HG03103 (cell line): ENCODE measurements around the gene TARS3.

ENCODE experiments used
- ATAC-seq: cut with Tn5 transposase; IDR thresholded peaks from one replicate; pipeline ENCODE4 v1.9.1; 2021; ENCODE audit warnings: low read depth; ENCODE audit not compliant: unreplicated experiment

Gene TARS3

GRCh38 chr15:101611007-101611406, 113.3 kb downstream of the TARS3 start:
- no peak for ATAC-seq

GRCh38 chr15:101610611-101611000, 113.7 kb downstream of the TARS3 start:
- ATAC-seq = no peak

GRCh38 chr15:101609742-101610610, 114.3 kb downstream of the TARS3 start:
- ATAC-seq = no peak

GRCh38 chr15:101608201-101608600, 116.1 kb downstream of the TARS3 start:
- no peak for ATAC-seq

GRCh38 chr15:101607108-101607507, 117.2 kb downstream of the TARS3 start:
- ATAC-seq = no peak

GRCh38 chr15:101604124-101604874, 120.0 kb downstream of the TARS3 start:
- ATAC-seq = no peak
